ENCODE results near the gene CEBPZOS.

CEBPZOS gene

DNA sequence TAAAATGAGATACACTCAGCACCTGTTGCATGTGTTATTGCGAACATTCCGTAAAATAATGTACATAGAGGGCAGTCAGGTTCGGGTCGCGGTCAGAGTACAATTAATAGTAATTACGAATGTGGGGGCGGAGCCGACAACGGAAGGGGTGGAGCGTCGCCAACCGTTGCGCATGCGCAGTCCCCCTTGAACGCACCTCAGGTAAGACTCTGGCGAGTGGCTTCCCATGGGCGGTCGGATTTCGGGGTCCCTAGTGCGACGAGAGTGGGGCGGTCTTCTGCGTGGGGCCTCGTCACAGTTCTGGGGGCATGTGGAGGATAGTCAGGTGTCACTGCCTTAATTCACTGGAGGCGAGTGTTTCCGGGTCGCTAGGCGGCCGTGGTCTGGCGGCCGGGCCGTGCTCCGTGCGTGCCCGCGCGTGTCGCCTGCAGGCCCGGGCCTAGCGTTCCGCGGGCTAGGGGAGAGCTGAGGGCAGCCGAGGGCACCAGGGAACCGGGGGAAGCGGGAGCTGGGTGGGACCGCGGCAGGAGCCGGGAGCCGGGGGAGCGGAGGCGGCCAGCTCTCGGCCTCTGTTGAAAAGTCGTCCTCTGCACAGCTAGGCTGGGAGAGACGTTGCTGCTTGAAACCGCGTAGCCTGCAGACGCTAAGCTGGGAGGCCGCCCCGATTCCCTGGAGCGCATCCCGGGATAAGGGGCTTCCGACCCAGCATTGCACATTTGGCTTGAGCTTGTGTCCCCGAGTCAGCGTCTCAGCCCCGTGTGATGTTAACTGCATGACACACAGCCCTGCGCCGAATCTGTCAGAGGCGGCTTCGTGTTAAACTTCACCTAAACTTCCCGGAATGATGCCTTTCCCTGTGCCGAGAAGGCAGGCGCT is at the start of gene CEBPZOS:
Gene CEBPZOS, plus strand, starts transcription at position 177 of the 876 bp plus-strand sequence. CDS start 3,209 bp downstream, outside the sequence.
- DNase-seq (ENCODE audit: low read depth, low spot score), result no peak

DNA sequence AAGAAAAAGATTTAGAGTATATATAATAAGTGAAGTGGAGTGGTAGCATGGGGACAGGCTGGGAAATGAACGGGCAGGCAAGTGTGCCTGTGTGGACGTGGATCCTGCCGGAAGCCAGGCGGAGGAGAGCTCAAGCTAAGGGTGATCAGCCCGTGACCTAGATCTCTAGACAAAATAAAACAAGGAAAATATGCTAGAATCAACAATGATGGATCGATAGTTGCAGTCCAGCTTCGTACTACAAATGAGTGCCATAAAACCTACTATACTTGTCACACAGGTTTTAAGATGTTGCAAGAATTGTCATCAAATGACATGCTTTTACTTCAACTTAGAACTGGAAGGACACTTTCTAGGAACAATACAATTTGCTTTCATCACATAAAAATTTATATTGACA is 48.0 kb upstream of the CEBPZOS start:
- no peak for DNase-seq (ENCODE audit: low read depth, low spot score)

DNA sequence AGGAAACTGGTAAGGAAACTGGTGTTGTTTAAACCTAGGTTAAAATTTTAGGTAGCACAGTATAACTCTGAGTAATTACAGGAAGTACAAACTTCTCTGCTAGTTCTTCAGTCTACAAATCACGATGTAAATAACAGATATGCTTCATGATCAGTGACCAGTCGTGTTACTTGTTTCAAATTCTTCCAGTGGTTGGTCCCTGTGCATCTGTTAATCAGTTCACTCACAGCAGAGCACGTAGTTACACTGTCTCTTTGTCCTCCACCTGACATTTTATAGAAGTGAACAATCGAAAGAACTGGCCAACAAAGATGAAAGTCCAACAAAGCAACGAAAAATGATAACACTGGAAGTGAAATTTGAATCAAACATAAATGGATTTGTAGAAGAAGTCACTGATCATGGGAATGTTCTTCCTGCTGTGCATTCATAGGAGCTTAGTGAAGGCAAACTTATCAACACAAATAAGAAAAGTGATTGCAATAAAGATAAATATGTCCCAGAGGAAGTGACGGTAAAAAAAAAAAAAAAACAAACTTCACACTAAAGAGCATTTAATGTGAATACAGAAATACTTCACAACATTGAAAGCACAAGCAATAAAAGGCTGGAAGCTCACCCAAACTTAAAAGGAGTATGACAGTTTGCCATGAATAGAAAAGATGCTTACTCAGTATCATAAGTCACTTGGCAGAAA is 46.5 kb upstream of the CEBPZOS start:
- no peak for DNase-seq (ENCODE audit: low read depth, low spot score)

DNA sequence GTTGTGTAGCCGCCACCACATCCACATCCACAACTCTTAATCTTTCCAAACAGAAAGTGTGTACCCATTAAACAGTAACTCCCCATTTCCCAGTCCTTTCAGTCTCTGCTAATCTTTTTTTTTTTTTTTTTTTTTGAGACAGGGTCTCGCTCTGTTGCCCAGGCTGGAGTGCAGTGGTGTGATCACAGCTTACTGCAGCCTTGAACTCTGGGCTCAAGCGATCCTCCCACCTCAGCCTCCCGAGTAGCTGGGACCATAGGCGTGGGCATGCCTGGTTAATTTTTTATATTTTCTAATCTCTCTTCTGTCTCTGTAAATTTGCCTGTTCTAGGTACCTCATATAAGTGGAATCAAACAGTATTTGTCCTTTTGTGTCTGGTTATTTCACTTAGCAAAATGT is 43.1 kb upstream of the CEBPZOS start:
- DNase-seq (ENCODE audit: low read depth, low spot score), result no peak

GRCh38 chr2:37154785-37155184 is 41.5 kb upstream of the CEBPZOS start:
- DNase-seq (ENCODE audit: low read depth, low spot score), result no peak

- no peak for DNase-seq (ENCODE audit: low read depth, low spot score)
Measured at GRCh38 chr2:37156071-37156856, 40.0 kb upstream of the CEBPZOS start.

DNA sequence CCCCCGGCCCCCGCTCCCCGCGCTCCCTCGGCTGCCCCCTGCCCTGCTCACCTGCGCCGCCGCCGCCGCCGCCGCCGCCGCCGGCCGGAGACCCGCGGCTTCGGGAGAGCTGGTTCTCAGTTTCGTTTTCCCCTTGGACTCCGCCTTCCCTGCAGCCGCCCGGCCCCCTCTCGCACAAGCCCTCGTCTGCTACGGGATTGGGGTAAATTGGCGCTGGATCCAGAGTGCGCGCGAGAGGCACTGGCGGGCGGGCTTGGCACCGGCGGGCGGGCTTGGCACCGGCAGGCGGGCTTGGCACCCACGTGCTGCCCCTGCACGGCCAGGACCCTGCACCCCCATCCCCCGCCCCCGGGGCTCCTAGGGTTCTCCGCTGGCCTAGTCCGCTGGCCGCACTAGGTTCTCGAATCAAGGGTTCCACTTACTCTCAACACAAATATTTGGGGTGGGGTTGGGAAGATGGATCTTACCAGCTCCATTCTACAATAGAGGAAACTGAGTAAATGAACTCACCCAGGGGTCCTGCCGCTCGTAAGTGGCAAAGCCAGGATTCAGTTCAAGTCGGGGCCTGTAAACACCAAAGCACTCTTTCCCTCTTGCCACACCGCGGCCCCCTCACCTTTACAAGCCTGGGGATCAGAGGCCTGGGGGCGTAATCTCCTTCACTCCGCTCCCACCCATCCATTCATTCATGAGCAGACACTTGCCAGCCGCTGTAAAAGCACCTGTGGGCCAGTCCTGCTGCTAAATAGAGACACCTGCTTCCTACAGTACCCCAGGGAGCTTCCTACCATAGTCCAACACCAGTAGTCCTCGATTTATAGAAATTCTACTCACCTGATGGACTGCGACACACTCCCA is 39.2 kb upstream of the CEBPZOS start, which contains the start of gene EIF2AK2:
Gene EIF2AK2, minus strand, starts transcription at position 124 of the 858 bp plus-strand sequence. CDS start 9,174 bp downstream, outside the sequence.
- peak; percentile 51 for DNase-seq (ENCODE audit: low read depth, low spot score)

- no peak for DNase-seq (ENCODE audit: low read depth, low spot score)
Measured at GRCh38 chr2:37164757-37165156, 31.5 kb upstream of the CEBPZOS start.

- no peak for DNase-seq (ENCODE audit: low read depth, low spot score)
Measured at GRCh38 chr2:37167636-37168180, 28.6 kb upstream of the CEBPZOS start.

DNA sequence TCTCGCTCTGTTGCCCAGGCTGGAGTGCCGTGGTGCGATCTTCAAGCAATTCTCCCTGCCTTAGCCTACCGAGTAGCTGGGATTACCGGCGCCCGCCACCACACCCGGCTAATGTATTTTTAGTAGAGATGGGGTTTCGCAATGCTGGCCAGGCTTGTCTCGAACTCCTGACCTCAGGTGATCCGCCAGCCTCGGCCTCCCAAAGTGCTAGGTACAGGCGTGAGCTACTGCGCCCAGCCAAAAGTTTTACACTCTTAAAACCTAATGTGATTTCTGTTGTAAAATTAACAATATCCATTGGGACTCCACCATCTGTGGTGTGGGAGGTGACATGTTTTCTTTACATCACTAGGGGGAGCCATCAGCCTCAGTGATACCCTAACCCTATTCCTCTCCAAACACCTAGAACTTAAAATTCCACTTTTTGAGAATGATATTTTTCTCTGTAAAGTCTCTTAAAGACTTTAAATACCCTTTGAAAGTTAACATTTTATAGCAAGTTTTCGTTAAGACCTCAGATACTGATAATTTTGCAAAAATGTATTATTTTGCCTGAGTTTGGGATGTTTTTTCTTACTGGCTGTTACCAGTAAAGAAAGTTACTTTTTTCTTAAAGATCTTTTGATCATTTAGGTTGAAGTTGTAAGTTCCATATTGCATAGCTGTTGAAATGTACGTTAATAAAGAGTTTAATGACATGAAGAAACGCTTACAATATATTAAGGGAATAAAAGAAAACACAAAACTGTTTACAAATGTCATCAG is 27.9 kb upstream of the CEBPZOS start:
- no peak for DNase-seq (ENCODE audit: low read depth, low spot score)

- no peak for DNase-seq (ENCODE audit: low read depth, low spot score)
Measured at GRCh38 chr2:37171624-37171950, 24.7 kb upstream of the CEBPZOS start.

GRCh38 chr2:37173741-37174140 is 22.6 kb upstream of the CEBPZOS start:
- no peak for DNase-seq (ENCODE audit: low read depth, low spot score)

DNA sequence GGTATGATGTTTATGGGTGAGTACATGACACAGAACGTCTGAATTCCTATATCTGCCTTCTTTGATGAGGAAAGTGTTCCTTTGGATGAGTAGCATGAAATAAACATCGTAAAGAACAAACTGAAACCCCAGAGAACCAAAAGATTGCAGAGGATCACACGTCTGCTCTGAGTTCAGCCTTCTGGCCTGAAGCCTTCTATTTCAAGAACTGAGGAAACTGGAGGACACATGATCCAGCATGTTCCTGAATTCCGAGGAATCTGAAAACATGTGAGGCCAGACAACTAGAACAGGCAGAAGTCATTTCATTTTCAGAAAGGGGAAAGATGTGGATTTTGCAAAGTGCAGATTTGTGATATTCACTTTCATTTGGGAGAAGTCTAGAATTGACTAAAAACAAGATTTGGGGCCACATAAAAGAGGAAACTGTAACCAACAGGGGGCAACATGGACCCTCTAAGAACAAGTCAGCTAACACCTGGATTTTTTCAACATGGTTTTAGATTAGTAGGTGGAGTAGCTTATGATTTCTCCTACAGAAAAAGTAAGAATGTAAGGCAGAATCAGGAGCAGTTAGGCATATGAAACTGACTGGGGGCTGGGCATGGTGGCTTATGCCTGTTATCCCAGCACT is 16.2 kb upstream of the CEBPZOS start:
- DNase-seq (ENCODE audit: low read depth, low spot score), result no peak

DNA sequence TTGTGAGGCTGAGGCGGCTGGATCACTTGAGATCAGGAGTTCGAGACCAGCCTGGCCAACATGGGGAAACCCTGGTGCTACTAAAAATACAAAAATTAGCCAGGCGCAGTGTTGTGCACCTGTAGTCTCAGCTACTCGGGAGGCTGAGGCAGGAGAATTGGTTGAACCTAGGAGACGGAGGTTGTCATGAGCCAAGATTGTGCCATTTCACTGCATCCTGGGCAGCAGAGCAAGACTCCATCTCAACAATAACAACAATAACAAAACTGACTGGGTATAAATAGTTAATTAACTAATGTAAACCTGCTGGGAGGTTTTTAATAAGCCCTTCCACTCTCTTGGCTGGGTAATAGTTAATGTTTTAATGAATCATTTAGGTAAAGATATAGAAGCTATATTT is 15.7 kb upstream of the CEBPZOS start:
- no peak for DNase-seq (ENCODE audit: low read depth, low spot score)

DNA sequence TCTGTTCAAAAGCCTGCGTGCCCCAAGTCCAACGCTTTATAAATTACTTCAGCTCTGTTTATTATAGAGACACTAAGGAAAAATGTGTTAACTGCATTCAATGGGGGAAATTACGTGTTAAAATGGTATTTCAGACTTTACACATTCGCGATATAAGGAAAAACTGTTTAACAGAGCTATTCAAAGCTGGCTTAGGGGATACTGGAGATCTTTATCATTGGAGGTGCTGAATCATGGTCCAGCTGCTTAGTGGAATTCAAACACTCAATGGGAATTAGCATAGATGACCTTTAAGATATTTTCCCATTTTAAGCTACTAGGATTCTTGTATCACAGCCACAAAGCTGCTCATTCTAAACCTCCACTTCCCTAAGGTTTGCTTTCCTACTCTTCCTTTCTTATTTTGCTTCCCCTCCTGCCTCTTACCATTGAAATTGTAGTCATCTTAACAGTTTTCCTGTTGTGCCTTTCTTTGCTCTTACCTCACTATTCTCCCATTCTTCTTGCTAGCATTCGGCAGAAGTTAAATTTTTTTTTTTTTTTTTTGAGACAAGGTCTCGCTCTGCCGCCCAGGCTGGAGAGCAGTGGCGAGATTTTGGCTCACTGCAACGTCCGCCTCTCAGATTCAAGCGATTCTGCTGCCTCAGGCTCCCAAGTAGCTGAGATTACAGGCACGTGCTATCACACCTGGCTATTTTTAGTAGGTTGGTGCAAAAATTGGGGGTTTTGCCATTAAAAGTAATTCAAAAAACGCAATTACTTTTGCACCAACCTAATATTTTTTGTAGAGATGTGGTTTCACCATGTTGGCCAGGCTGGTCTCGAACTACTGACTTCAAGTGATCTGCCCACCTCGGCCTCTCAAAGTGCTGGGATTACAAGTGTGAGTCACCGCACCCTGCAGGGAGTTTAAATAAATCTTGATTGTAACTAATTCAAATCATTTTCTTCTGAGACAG is 14.3 kb upstream of the CEBPZOS start:
- DNase-seq (ENCODE audit: low read depth, low spot score), result no peak

- no peak for DNase-seq (ENCODE audit: low read depth, low spot score)
Measured at GRCh38 chr2:37188570-37188969, 7.7 kb upstream of the CEBPZOS start, which contains the start of gene SULT6B1. SULT6B1 (minus strand) TSS chr2:37188670; CDS start chr2:37188640, 30 bp downstream.

GRCh38 chr2:37189452-37190153 is 6.7 kb upstream of the CEBPZOS start:
- peak; percentile 66 for DNase-seq (ENCODE audit: low read depth, low spot score)

GRCh38 chr2:37190290-37190689 is 6.0 kb upstream of the CEBPZOS start:
- DNase-seq (ENCODE audit: low read depth, low spot score), result no peak

Data from smooth muscle cell of the brain vasculature (primary cell).